K562 (cell line): Measurements from ENCODE around the gene TRPM4. TPM values are rescaled to one million over a fixed set of nuclear protein-coding genes. Genes with fewer than 3 reads are reported as not detected.

Experiments
- MYNN ChIP-seq, 2 experiments: sonication (generic); formaldehyde crosslinking in 1 of 2; IDR thresholded peaks; 2 replicates each; pipeline versions ENCODE4 v1.5.0 to v1.6.1; 2016 to 2020; ENCODE audit warnings: antibody characterized with exemption in 1 of 2, missing genetic modification reagents in 1 of 2
- NFYB ChIP-seq: IDR thresholded peaks from 2 replicates; pipeline ENCODE4 v1.6.1; 2011; ENCODE audit warnings: mild to moderate bottlenecking, moderate library complexity; ENCODE audit not compliant: insufficient read length; ENCODE audit errors: extremely low read depth
- POLR2AphosphoS5 ChIP-seq: IDR thresholded peaks from 2 replicates; pipeline ENCODE4 v1.6.1; 2011; ENCODE audit warnings: mild to moderate bottlenecking, low read depth, low read length, moderate library complexity; ENCODE audit not compliant: control insufficient read depth, insufficient read depth
- RAD21 ChIP-seq, 2 experiments: fragments of 250-450 bp in 1 of 2; fragments of 450-650 bp in 1 of 2; sonication (Bioruptor Pico) in 1 of 2; formaldehyde crosslinking in 1 of 2; IDR thresholded peaks in 1 of 2; conservative IDR thresholded peaks in 1 of 2; 2 replicates each; pipeline versions ENCODE4 v1.4.0 to v1.8.0; 2020 to 2022; ENCODE audit warnings: mild to moderate bottlenecking in 2 of 2, moderate library complexity in 1 of 2
- RCOR1 ChIP-seq, 2 experiments: IDR thresholded peaks; 2 replicates each; pipeline ENCODE4 v1.6.1; 2012; ENCODE audit warnings: low read depth in 2 of 2, low read length in 2 of 2, borderline replicate concordance in 1 of 2, improper control_type of control experiment in 1 of 2
- ZNF212 ChIP-seq: fragments of 450-650 bp; formaldehyde crosslinking; IDR thresholded peaks from 2 replicates; pipeline ENCODE4 v1.4.0; 2020; ENCODE audit warnings: mild to moderate bottlenecking
- polyA plus RNA-seq, 8 experiments: library from polyadenylated mRNA; depleted of rRNA in 4 of 8; stranded (reverse) in 5 of 8; unstranded in 3 of 8; fragments of >200 nt; fragmentation: Nextera tagmentation in 2 of 8; fragmentation: Illumina TruSeq in 1 of 8; extraction: Ambion mirVana in 2 of 8; extraction: Trizol in 1 of 8; gene quantifications; 2 replicates each; pipeline versions ENCODE4 v1.2.1 to v1.2.3, GENCODE V29; 2011 to 2014; ENCODE audit warnings: inconsistent platforms in 1 of 8, missing spikeins in 1 of 8
- total RNA-seq, 7 experiments: library from RNA; depleted of rRNA in 6 of 7; stranded (reverse); fragments of >200 nt in 6 of 7; fragmentation: Illumina TruSeq in 2 of 7; extraction: Trizol in 2 of 7; gene quantifications; 2 replicates each; pipeline versions ENCODE4 v1.2.1 to v1.2.3, GENCODE V29; 2011 to 2021; ENCODE audit warnings: low replicate concordance in 1 of 7
- TF ChIP-seq, protein P1 (sequence below): fragments of 450-650 bp; IDR thresholded peaks from 2 replicates; pipeline ENCODE4 v1.6.1; 2018; ENCODE audit not compliant: partially characterized antibody
- TF ChIP-seq, protein P2 (sequence below): fragments of 450-650 bp; IDR thresholded peaks from 2 replicates; pipeline ENCODE4 v1.6.1; 2016

TRPM4 gene
- total and polyA plus RNA-seq, 9 of the 15 experiments (the other 6 are each of a cell fraction or from before 2014, with no cell fraction given), result 6.5 to 45.4 (median 15.2) TPM

DNA sequence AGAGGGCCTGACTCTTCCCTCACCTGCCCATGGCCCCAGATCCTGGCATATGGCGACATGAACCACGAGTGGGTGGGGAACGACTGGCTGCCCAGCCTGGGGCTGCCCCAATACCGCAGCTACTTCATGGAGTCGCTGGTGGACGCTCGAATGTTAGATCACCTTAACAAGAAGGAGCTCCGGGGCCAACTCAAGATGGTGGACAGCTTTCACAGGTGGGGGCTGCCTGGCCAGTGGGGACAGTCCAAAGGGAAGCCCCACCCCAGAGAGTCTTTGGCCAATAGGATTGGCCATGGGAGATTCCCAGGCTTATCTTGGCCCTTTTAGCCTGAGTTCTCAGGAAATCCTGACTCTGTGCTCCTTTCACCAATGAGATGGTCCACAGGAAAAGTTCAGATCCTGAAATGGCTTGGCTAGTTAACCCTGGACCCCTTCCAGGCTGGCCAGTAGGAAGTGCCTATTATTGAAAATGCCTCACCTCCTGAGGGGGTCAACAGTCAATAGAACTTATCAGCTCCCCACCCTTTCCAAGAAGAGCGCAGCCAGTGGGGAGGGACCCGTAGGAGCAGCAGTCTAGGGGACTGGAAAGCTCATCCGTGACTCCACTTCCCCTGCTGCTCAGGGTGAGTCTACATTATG, 9.4 kb upstream of the TRPM4 start (continued):
- TF ChIP-seq, protein P1, sequence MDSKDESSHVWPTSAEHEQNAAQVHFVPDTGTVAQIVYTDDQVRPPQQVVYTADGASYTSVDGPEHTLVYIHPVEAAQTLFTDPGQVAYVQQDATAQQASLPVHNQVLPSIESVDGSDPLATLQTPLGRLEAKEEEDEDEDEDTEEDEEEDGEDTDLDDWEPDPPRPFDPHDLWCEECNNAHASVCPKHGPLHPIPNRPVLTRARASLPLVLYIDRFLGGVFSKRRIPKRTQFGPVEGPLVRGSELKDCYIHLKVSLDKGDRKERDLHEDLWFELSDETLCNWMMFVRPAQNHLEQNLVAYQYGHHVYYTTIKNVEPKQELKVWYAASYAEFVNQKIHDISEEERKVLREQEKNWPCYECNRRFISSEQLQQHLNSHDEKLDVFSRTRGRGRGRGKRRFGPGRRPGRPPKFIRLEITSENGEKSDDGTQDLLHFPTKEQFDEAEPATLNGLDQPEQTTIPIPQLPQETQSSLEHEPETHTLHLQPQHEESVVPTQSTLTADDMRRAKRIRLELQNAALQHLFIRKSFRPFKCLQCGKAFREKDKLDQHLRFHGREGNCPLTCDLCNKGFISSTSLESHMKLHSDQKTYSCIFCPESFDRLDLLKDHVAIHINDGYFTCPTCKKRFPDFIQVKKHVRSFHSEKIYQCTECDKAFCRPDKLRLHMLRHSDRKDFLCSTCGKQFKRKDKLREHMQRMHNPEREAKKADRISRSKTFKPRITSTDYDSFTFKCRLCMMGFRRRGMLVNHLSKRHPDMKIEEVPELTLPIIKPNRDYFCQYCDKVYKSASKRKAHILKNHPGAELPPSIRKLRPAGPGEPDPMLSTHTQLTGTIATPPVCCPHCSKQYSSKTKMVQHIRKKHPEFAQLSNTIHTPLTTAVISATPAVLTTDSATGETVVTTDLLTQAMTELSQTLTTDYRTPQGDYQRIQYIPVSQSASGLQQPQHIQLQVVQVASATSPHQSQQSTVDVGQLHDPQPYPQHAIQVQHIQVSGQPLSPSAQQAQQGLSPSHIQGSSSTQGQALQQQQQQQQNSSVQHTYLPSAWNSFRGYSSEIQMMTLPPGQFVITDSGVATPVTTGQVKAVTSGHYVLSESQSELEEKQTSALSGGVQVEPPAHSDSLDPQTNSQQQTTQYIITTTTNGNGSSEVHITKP, result peak; percentile 21
- TF ChIP-seq RAD21 (CRISPR knock-in tag; conservative IDR thresholded peaks at IDR 0.05 in 1 of 2, IDR thresholded peaks at IDR 0.05 in 1 of 2) (0 out of 4 replicates have a peak, but pooled peaks of 1 of the 2 experiments have one; percentile 3), NFYB (peak; percentile 20), RCOR1 (IDR thresholded peaks at IDR 0.05; ENCODE audit: borderline replicate concordance in 1 of 2, low read depth in 2 of 2, low read length in 2 of 2) (peak in 1 of 2 experiments; percentile 18; a peak in 1 of 4 replicates), ZNF212 (no peak), POLR2AphosphoS5 (peak; percentile 62), MYNN (IDR thresholded peaks at IDR 0.05) (no peak), MYNN (CRISPR knock-in tag; IDR thresholded peaks at IDR 0.05) (no peak)
- TF ChIP-seq, protein P2, sequence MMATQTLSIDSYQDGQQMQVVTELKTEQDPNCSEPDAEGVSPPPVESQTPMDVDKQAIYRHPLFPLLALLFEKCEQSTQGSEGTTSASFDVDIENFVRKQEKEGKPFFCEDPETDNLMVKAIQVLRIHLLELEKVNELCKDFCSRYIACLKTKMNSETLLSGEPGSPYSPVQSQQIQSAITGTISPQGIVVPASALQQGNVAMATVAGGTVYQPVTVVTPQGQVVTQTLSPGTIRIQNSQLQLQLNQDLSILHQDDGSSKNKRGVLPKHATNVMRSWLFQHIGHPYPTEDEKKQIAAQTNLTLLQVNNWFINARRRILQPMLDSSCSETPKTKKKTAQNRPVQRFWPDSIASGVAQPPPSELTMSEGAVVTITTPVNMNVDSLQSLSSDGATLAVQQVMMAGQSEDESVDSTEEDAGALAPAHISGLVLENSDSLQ, result no peak
